SK-N-SH treated with all-trans-retinoic acid at 6 μM for 48 hours (cell line): Measurements from ENCODE around the gene PTH1R.

Source experiments
- BACH2 ChIP-seq: fragments of 250-450 bp; sonication (Bioruptor Pico); IDR thresholded peaks from 2 replicates; pipeline ENCODE4 v1.9.0; 2021; ENCODE audit warnings: mild to moderate bottlenecking, borderline replicate concordance
- CREB5 ChIP-seq: fragments of 250-450 bp; sonication (Bioruptor Pico); IDR thresholded peaks from 2 replicates; pipeline ENCODE4 v1.5.1; 2020; ENCODE audit warnings: low read depth, mild to moderate bottlenecking, moderate library complexity
- ESRRG ChIP-seq: fragments of 250-450 bp; sonication (Bioruptor Pico); IDR thresholded peaks from 2 replicates; pipeline ENCODE4 v1.6.1; 2021; ENCODE audit warnings: mild to moderate bottlenecking
- POU6F1 ChIP-seq: fragments of 250-450 bp; sonication (Bioruptor Pico); IDR thresholded peaks from 2 replicates; pipeline ENCODE4 v1.8.0; 2021; ENCODE audit warnings: low read depth, mild to moderate bottlenecking, moderate library complexity, borderline replicate concordance
- PPARA ChIP-seq: fragments of 250-450 bp; sonication (Bioruptor Pico); IDR thresholded peaks from 2 replicates; pipeline ENCODE4 v1.5.0; 2020; ENCODE audit warnings: mild to moderate bottlenecking, borderline replicate concordance
- RARB ChIP-seq: fragments of 250-450 bp; sonication (Bioruptor Pico); IDR thresholded peaks from 2 replicates; pipeline ENCODE4 v1.8.0; 2021; ENCODE audit warnings: mild to moderate bottlenecking, moderate library complexity
- SNAI2 ChIP-seq: fragments of 250-450 bp; sonication (Bioruptor Pico); IDR thresholded peaks from 2 replicates; pipeline ENCODE4 v1.5.0; 2020; ENCODE audit warnings: mild to moderate bottlenecking, moderate library complexity
- ZFP3 ChIP-seq: fragments of 250-450 bp; sonication (Bioruptor Pico); IDR thresholded peaks from 2 replicates; pipeline ENCODE4 v1.5.0; 2020; ENCODE audit warnings: mild to moderate bottlenecking, moderate library complexity

- TF ChIP-seq PPARA (no peak), RARB (CRISPR knock-in tag) (no peak), POU6F1 (no peak), ESRRG (no peak), BACH2 (CRISPR knock-in tag) (no peak), ZFP3 (CRISPR knock-in tag) (no peak), CREB5 (CRISPR knock-in tag) (no peak), SNAI2 (CRISPR knock-in tag) (no peak)
Observed at GRCh38 chr3:46925585-46925934, 48.0 kb downstream of the PTH1R start.
